GM18519 (cell line): ENCODE data around the gene REM2.

ENCODE experiments used
- ATAC-seq: cut with Tn5 transposase; IDR thresholded peaks from one replicate; pipeline ENCODE4 v1.9.1; 2021; ENCODE audit warnings: mild to moderate bottlenecking, moderate library complexity; ENCODE audit not compliant: unreplicated experiment, low FRiP score

Gene REM2

GRCh38 chr14:22883173-22883976 lies at the start of gene REM2:
TSS of gene REM2 (plus strand) at chr14:22883222. CDS start at chr14:22883288, 66 bp downstream.
- no peak for ATAC-seq

GRCh38 chr14:22835505-22835904 lies 47.5 kb upstream of the REM2 start:
- ATAC-seq = no peak

GRCh38 chr14:22836301-22837113 lies 46.5 kb upstream of the REM2 start, which contains the start of gene MMP14:
TSS of gene MMP14 (plus strand) at chr14:22836585. CDS start at chr14:22836818, 233 bp downstream.
- no peak for ATAC-seq

GRCh38 chr14:22837114-22837749 lies 45.8 kb upstream of the REM2 start:
- ATAC-seq = no peak

- ATAC-seq = no peak
Measured at GRCh38 chr14:22837750-22838538, 45.1 kb upstream of the REM2 start.

GRCh38 chr14:22838631-22839041 lies 44.4 kb upstream of the REM2 start:
- ATAC-seq = no peak

- no peak for ATAC-seq
Measured at GRCh38 chr14:22839159-22839779, 43.8 kb upstream of the REM2 start.

- no peak for ATAC-seq
Measured at GRCh38 chr14:22841311-22841710, 41.7 kb upstream of the REM2 start.

GRCh38 chr14:22841769-22842168 lies 41.3 kb upstream of the REM2 start:
- ATAC-seq = no peak

- no peak for ATAC-seq
Measured at GRCh38 chr14:22842211-22843122, 40.6 kb upstream of the REM2 start.

GRCh38 chr14:22843123-22843925 lies 39.7 kb upstream of the REM2 start:
- no peak for ATAC-seq

- no peak for ATAC-seq
Measured at GRCh38 chr14:22844221-22845102, 38.6 kb upstream of the REM2 start.

GRCh38 chr14:22845103-22845394 lies 38.0 kb upstream of the REM2 start:
- no peak for ATAC-seq

- ATAC-seq = no peak
Measured at GRCh38 chr14:22845821-22846625, 37.0 kb upstream of the REM2 start.

- ATAC-seq = no peak
Measured at GRCh38 chr14:22846811-22847307, 36.2 kb upstream of the REM2 start.

- ATAC-seq = no peak
Measured at GRCh38 chr14:22847661-22848341, 35.2 kb upstream of the REM2 start.
